ENCODE measurements around the gene TMOD2. TPM values are rescaled to one million over a fixed set of nuclear protein-coding genes. Genes with fewer than 3 reads are reported as not detected.
A peak's percentile ranks its signal among the peaks of the same experiment; 100 is the strongest.

TMOD2 gene
- total RNA-seq, 1 experiment from 2014 or later: 5.7 TPM

DNA sequence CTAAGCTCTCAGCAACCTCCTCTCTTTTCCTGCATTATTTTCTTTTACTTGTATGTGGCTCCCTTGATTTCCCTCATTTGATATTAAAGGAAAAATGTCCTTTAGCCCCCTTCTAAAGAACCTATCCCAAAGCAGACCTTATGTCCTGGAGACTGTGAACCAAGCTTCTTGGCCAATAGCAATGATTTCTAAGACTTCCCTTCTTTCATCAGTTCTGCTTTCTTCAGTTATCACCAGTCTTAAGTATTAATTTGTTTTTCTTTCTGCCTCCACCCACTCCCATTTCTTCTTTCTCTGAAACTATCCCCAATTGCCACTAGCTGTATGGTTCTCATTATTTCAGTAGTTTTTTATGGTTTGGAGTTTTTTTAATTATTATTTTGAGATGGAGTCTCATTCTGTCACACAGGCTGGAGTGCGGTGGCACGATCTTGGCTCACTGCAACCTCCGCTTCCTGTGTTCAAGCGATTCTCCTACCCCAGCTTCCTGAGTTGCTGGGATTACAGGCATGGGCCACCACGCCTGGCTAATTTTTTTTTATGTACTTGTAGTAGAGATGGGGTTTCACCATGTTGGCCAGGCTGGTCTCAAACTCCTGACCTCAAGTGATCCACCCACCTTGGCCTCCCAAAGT is 90.1 kb downstream of the TMOD2 start:
- peak overlapping the region; percentile 74 for H3K4me2 ChIP-seq (ENCODE audit: low read length)
- no peaks in the 10 kb centered on the region for H3K36me3 ChIP-seq (ENCODE audit: control insufficient read depth in 1 of 2, insufficient read depth in 2 of 2, low read length in 2 of 2)
- H3K79me2 ChIP-seq (ENCODE audit: insufficient read depth, low read length): peaks cover 100% of the 10 kb centered on the region
- no peak overlapping the region for H3K4me3 ChIP-seq (replicated peaks in 1 of 2; ENCODE audit: low read depth in 1 of 2, low read length in 2 of 2)
- DNase-seq (ENCODE audit: low read depth, low spot score) (no peak), ATAC-seq (no peak)
- H4K20me1 ChIP-seq (ENCODE audit: insufficient read depth): 0 out of 2 replicates have a peak, but pooled peaks cover 2% of the 10 kb centered on the region
- intact Hi-C loops (cut with micrococcal nuclease): no loop called here
- no peak overlapping the region for H2AFZ ChIP-seq (ENCODE audit: low read depth, low read length, poor library complexity, severe bottlenecking)
- peak overlapping the region; percentile 98 for H3K27ac ChIP-seq (ENCODE audit: low read depth, low read length)
- no peaks in the 10 kb centered on the region for H3K27me3 ChIP-seq (ENCODE audit: insufficient read depth, low read length)
- no peaks in the 10 kb centered on the region for H3K9me3 ChIP-seq (ENCODE audit: control insufficient read depth in 1 of 2, insufficient read depth in 1 of 2, low read depth in 1 of 2, low read length in 2 of 2)
- no peak overlapping the region for H3K9ac ChIP-seq (ENCODE audit: low read length)
- TF ChIP-seq TCF7L2 (IDR thresholded peaks at IDR 0.05; ENCODE audit: borderline replicate concordance, extremely low read depth, insufficient read depth, insufficient read length) (no peak), YY1 (IDR thresholded peaks at IDR 0.05; ENCODE audit: extremely low read depth, insufficient replicate concordance, low read depth, low read length) (no peak), SIN3A (IDR thresholded peaks at IDR 0.05; ENCODE audit: low read depth) (no peak)
- RAD21 ChIA-PET (ENCODE audit: low non-redundant PET in 1 of 2, low total read pairs in 2 of 2, uncharacterized antibody in 2 of 2, unreplicated experiment in 2 of 2): no interaction called here
- POLR2A ChIA-PET: interaction anchor here (1.3 to 1.5 kb wide), 2 partner anchors 11 to 23 kb away, joined by 3 to 6 read pairs; partner anchors contain the start of gene TMOD3
- no peaks in the 10 kb centered on the region for H3K9me2 ChIP-seq (ENCODE audit: insufficient read depth)
- CTCF ChIA-PET: interaction anchor here (1.3 kb wide), 1 partner anchor 47 kb away, joined by 3 read pairs; no protein-coding TSS in a partner anchor
- H3K4me1 ChIP-seq (ENCODE audit: control insufficient read depth in 1 of 2, insufficient read depth in 2 of 2, low read length in 2 of 2): peaks cover 78 to 83% of the 10 kb centered on the region in 2 experiments
- no TSS peak for BruUV-seq (replicated peaks)

DNA sequence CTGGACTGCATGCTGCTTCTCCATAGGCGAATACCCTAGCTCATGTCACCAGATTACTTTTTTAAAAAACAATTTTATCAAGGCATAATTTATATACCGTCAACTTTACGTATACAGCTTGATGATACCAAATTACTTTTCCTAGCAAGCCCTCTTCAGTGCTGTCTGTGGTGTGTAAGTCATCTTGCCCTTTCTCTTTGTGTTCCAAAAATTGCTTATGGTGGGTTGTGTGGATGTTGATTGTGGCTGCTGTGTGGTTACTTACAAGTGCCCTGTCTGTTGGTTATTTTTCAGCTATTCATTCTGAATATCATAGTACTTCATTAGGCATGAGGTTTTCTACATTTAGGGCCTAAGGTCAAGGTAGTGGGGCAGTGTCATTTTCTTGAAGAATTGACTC is 90.9 kb downstream of the TMOD2 start:
- BruUV-seq (replicated peaks): no TSS peak
- H3K36me3 ChIP-seq (ENCODE audit: control insufficient read depth in 1 of 2, insufficient read depth in 2 of 2, low read length in 2 of 2): no peaks in the 10 kb centered on the region
- DNase-seq (ENCODE audit: low read depth, low spot score) (no peak), ATAC-seq (no peak)
- 0 out of 2 replicates have a peak, but pooled peaks cover 4% of the 10 kb centered on the region for H4K20me1 ChIP-seq (ENCODE audit: insufficient read depth)
- H3K27ac ChIP-seq (ENCODE audit: low read depth, low read length): peak overlapping the region; percentile 98
- peak overlapping the region; percentile 58 for H3K9ac ChIP-seq (ENCODE audit: low read length)
- ChIA-PET RAD21 (ENCODE audit: low non-redundant PET in 1 of 2, low total read pairs in 2 of 2, uncharacterized antibody in 2 of 2, unreplicated experiment in 2 of 2) (no interaction called here), POLR2A (interaction anchor here (1.3 kb wide), 1 partner anchor 10 kb away, joined by 4 read pairs; no protein-coding TSS in a partner anchor), CTCF (no interaction called here)
- intact Hi-C loops (cut with micrococcal nuclease): no loop called here
- H3K79me2 ChIP-seq (ENCODE audit: insufficient read depth, low read length): peaks cover 100% of the 10 kb centered on the region
- peaks cover 78% of the 10 kb centered on the region in 2 experiments for H3K4me1 ChIP-seq (ENCODE audit: control insufficient read depth in 1 of 2, insufficient read depth in 2 of 2, low read length in 2 of 2)
- no peak overlapping the region for H2AFZ ChIP-seq (ENCODE audit: low read depth, low read length, poor library complexity, severe bottlenecking)
- H3K4me3 ChIP-seq (replicated peaks in 1 of 2; ENCODE audit: low read depth in 1 of 2, low read length in 2 of 2): peak overlapping the region in 1 of 2 experiments; percentile 41; a peak in 1 of 4 replicates
- no peaks in the 10 kb centered on the region for H3K27me3 ChIP-seq (ENCODE audit: insufficient read depth, low read length)
- H3K9me2 ChIP-seq (ENCODE audit: insufficient read depth): no peaks in the 10 kb centered on the region
- H3K4me2 ChIP-seq (ENCODE audit: low read length): peak overlapping the region; percentile 74
- H3K9me3 ChIP-seq (ENCODE audit: control insufficient read depth in 1 of 2, insufficient read depth in 1 of 2, low read depth in 1 of 2, low read length in 2 of 2): no peaks in the 10 kb centered on the region
- TF ChIP-seq EZH2phosphoT487 (IDR thresholded peaks at IDR 0.05; ENCODE audit: borderline replicate concordance) (no peak), FOSL1 (IDR thresholded peaks at IDR 0.05; ENCODE audit: low read depth) (no peak), JUND (IDR thresholded peaks at IDR 0.05) (no peak), SIN3A (IDR thresholded peaks at IDR 0.05; ENCODE audit: low read depth) (no peak), ZNF274 (IDR thresholded peaks at IDR 0.05; ENCODE audit: low read depth, low read length) (no peak), ZFX (IDR thresholded peaks at IDR 0.05) (no peak), CBX3 (IDR thresholded peaks at IDR 0.05; ENCODE audit: low read depth) (no peak), RAD21 (IDR thresholded peaks at IDR 0.05; ENCODE audit: low read depth) (no peak), CTCF (IDR thresholded peaks at IDR 0.05 in 2 of 3, conservative IDR thresholded peaks at IDR 0.05 in 1 of 3; ENCODE audit: borderline replicate concordance in 1 of 3, insufficient read depth in 1 of 3, low read depth in 2 of 3, low read length in 2 of 3) (no peak), ELF1 (IDR thresholded peaks at IDR 0.05; ENCODE audit: borderline replicate concordance, low read depth) (no peak), EZH2 (IDR thresholded peaks at IDR 0.05) (no peak), SP1 (IDR thresholded peaks at IDR 0.05; ENCODE audit: low read depth) (no peak), YY1 (IDR thresholded peaks at IDR 0.05; ENCODE audit: extremely low read depth, insufficient replicate concordance, low read depth, low read length) (no peak)
- TF ChIP-seq, protein P1, sequence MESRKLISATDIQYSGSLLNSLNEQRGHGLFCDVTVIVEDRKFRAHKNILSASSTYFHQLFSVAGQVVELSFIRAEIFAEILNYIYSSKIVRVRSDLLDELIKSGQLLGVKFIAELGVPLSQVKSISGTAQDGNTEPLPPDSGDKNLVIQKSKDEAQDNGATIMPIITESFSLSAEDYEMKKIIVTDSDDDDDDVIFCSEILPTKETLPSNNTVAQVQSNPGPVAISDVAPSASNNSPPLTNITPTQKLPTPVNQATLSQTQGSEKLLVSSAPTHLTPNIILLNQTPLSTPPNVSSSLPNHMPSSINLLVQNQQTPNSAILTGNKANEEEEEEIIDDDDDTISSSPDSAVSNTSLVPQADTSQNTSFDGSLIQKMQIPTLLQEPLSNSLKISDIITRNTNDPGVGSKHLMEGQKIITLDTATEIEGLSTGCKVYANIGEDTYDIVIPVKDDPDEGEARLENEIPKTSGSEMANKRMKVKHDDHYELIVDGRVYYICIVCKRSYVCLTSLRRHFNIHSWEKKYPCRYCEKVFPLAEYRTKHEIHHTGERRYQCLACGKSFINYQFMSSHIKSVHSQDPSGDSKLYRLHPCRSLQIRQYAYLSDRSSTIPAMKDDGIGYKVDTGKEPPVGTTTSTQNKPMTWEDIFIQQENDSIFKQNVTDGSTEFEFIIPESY (IDR thresholded peaks at IDR 0.05; ENCODE audit: extremely low read depth, insufficient replicate concordance, low read length): no peak
- TF ChIP-seq, protein P2, sequence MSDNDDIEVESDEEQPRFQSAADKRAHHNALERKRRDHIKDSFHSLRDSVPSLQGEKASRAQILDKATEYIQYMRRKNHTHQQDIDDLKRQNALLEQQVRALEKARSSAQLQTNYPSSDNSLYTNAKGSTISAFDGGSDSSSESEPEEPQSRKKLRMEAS (IDR thresholded peaks at IDR 0.05): no peak
